22Rv1 (cell line): ENCODE measurements around the gene KRT2.
"Not testable (repeated sequence)": the region's sequence is repeated elsewhere in the genome, so short reads cannot be mapped to it uniquely, and the experiment has no call there.

Experiments used
- H3K27ac ChIP-seq: fragments of 450-650 bp; 2 replicates; pipeline ENCODE4 v1.5.1; 2017
- CTCF ChIP-seq: fragments of 450-650 bp; IDR thresholded peaks from 2 replicates; pipeline ENCODE4 v1.5.1; 2017; ENCODE audit warnings: mild to moderate bottlenecking
- ZFX ChIP-seq: fragments of 450-650 bp; IDR thresholded peaks from 2 replicates; pipeline ENCODE4 v1.6.1; 2017; ENCODE audit warnings: antibody characterized with exemption, borderline replicate concordance

Gene KRT2

DNA sequence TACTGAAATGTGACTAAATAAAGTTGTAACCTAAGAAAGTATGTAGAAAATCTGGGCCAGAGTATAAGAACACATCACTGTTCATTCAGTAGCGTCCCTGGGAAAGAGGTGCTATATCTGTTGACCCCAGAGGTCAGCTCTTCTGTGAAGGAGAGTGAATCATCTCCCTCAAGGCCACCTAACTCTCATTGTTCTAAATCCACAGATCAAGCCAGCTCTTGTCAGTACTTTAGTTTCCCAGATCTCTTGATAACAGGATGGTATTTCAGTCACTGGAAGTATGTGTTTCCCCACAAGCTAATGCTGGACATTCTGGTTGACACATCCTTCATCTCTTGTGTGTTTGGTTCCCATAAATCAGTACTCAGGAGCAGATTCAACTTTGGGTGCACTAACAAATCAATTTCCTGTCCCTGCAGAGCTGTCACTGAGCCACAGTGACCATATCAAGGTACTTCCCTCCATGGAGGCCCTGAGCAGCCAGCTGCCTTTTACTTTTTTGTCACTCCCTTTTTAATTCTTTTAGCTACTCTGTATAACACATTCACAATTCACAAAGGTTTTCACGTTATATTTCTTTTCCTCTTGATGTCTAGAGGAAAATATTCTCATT lies 20.4 kb upstream of the KRT2 start:
- no peak for TF ChIP-seq ZFX
- TF ChIP-seq CTCF, result no peak

DNA sequence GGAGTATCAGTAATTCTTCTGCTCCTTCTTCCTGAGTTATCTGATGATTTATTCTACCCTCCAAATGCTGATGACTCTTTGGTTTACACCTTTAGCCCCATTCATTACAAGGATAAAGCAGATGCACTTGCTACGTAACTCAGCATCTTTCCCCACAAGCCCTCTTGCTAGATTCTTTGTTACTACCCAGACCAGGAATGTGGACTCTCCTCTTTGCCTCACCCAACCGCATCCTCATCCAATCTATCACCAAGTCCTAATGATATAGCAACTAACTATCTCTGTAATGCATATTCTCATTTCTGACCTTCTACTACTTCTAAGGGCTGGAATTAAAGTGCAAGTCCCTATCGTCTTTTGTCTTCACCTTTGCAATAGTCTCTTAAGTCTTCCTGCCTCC lies 18.9 kb upstream of the KRT2 start:
- no peak overlapping the region for H3K27ac ChIP-seq
- no peak for TF ChIP-seq CTCF
- no peak for TF ChIP-seq ZFX

More for the DNA sequence above, 20.4 kb upstream of the KRT2 start:
- no peak overlapping the region for H3K27ac ChIP-seq

- no peak overlapping the region for H3K27ac ChIP-seq
- TF ChIP-seq ZFX (no peak), CTCF (no peak)
These were observed 18.5 kb upstream of the KRT2 start for GRCh38 chr12:52670506-52670905.

- H3K27ac ChIP-seq, result not testable (repeated sequence)
These were observed 17.9 kb upstream of the KRT2 start for GRCh38 chr12:52669941-52670340.

DNA sequence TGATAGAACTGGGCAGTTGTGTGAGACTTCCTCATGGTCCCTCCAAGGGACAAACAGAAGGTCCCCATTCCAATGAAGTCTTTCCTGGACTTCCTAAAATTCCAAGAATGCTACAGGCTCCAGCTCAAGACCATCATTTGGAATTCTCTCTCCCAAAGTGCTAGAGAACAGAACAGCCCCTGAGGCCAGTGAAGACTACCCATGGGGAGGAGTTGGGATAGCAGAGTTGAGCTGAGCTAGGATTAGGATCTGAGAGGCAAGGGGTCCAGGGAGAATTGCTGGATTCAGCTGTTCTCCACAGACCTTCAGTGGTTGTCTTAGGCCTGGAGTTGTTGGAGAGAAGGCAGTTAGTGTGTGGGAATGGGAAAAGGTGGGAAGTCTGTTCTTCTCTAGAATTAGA lies 17.4 kb upstream of the KRT2 start:
- H3K27ac ChIP-seq, result no peak overlapping the region
- no peak for TF ChIP-seq CTCF
- TF ChIP-seq ZFX, result no peak

DNA sequence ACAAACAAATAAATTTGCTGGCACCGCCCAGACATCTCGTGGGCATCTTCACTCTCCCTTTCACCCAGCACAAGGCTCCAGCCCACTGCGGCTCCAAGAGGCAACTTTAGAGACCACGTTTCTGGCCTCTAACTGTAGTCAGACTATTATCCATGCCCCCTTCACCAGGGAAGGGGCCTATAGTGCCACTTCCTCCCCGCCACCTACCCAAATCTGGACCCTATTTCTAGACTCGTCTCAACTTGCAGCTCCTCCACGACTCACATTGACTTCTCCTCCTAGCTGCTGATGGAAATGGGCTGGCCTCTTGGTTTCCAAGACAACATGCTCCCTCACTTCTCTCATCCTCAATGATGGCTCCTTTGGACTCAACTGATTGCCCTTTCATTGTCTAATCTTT lies 15.9 kb upstream of the KRT2 start:
- TF ChIP-seq CTCF (no peak; the same call in 1 of the 2 replicates), ZFX (no peak)

GRCh38 chr12:52667509-52667908 lies 15.5 kb upstream of the KRT2 start:
- TF ChIP-seq CTCF (peak; percentile 35), ZFX (no peak)
- H3K27ac ChIP-seq, result no peak overlapping the region

More for the DNA sequence above, 15.9 kb upstream of the KRT2 start:
- H3K27ac ChIP-seq, result no peak overlapping the region

- no peak for TF ChIP-seq ZFX
- TF ChIP-seq CTCF, result no peak
- H3K27ac ChIP-seq, result no peak overlapping the region
These were observed 14.5 kb upstream of the KRT2 start for GRCh38 chr12:52666471-52666870.
